ENCODE data around the gene RCOR2. TPM values are rescaled to one million over a fixed set of nuclear protein-coding genes. Genes with fewer than 3 reads are reported as not detected.
A peak's percentile ranks its signal among the peaks of the same experiment; 100 is the strongest.

The RCOR2 gene
- total and polyA plus RNA-seq, 2 of the 13 experiments (the other 11 are each of a cell fraction or from before 2014, with no cell fraction given) = 8.3 to 8.5 TPM

DNA sequence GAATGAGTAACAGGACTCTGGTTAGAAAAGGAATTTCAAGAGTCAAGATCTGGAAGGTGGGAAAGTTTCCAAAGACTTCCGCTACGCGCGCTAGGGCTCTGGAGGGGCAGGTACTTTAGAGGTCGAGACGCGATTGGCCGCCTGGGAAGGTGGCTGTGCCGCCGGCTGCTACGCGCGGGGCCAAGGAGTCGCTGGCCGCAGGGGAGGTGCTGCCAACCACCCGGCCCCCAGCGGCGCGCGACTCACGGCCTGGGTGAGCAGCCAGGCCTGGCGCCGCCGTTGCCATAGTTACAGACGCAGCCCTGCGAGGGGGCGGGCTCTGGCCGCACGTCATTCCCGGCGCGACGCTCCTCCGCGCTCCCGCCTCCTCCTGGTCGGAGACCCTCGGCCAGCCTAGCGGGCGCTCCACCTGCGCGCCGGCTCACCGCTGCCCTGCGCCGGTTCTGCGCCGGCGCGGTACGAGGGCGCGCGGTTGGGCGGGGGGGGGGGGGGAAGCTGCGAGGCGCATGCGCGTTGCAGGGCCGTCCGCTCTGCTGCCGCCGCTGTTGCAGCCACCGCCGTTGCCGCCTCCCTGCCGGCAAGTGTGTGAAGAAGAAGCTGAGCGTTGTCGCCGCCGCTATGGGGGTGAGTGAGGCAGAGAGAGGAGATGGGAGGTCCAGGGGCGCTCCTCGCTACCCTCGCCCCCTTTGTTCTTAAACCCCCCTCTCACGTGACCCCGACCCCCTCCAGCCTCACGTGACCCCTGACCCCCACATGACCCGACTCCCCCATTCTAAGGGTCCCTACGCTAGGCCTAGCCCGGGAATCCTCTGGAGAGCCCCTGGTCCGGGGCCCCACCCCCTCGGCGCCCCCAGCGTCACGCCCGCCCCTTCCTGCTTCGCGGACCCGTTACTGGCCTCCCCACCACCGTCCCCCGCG, 21.8 kb upstream of the RCOR2 start, which contains the start of gene NAA40 (continued):
- peak; percentile 21; the same call in 1 of the 2 replicates for TF ChIP-seq ZMAT3 (CRISPR knock-in tag; conservative IDR thresholded peaks at IDR 0.05)
- TF ChIP-seq, protein P1, sequence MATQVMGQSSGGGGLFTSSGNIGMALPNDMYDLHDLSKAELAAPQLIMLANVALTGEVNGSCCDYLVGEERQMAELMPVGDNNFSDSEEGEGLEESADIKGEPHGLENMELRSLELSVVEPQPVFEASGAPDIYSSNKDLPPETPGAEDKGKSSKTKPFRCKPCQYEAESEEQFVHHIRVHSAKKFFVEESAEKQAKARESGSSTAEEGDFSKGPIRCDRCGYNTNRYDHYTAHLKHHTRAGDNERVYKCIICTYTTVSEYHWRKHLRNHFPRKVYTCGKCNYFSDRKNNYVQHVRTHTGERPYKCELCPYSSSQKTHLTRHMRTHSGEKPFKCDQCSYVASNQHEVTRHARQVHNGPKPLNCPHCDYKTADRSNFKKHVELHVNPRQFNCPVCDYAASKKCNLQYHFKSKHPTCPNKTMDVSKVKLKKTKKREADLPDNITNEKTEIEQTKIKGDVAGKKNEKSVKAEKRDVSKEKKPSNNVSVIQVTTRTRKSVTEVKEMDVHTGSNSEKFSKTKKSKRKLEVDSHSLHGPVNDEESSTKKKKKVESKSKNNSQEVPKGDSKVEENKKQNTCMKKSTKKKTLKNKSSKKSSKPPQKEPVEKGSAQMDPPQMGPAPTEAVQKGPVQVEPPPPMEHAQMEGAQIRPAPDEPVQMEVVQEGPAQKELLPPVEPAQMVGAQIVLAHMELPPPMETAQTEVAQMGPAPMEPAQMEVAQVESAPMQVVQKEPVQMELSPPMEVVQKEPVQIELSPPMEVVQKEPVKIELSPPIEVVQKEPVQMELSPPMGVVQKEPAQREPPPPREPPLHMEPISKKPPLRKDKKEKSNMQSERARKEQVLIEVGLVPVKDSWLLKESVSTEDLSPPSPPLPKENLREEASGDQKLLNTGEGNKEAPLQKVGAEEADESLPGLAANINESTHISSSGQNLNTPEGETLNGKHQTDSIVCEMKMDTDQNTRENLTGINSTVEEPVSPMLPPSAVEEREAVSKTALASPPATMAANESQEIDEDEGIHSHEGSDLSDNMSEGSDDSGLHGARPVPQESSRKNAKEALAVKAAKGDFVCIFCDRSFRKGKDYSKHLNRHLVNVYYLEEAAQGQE (IDR thresholded peaks at IDR 0.05; ENCODE audit: borderline replicate concordance in 1 of 2, low read depth in 1 of 2, low read length in 2 of 2) = 0 out of 4 replicates have a peak, but pooled peaks of 1 of the 2 experiments have one; percentile 17
- peak; percentile 74 for TF ChIP-seq PHF21A (CRISPR knock-in tag; IDR thresholded peaks at IDR 0.05)
- TF ChIP-seq FOXP1 (IDR thresholded peaks at IDR 0.05) = no peak
- TF ChIP-seq FOXP1 (CRISPR knock-in tag; IDR thresholded peaks at IDR 0.05) = no peak
- no peak for TF ChIP-seq ZNF329 (CRISPR knock-in tag; IDR thresholded peaks at IDR 0.05; ENCODE audit: low read depth)
- no peak for TF ChIP-seq NONO (IDR thresholded peaks at IDR 0.05)
- peak; percentile 65 for TF ChIP-seq NONO (CRISPR knock-in tag; conservative IDR thresholded peaks at IDR 0.05)
- TF ChIP-seq THAP11 (CRISPR knock-in tag; IDR thresholded peaks at IDR 0.05) = peak; percentile 89
- 0 out of 2 replicates have a peak, but pooled peaks have one; percentile 30 for TF ChIP-seq BCL6 (CRISPR knock-in tag; IDR thresholded peaks at IDR 0.05)
- TF ChIP-seq MATR3 (CRISPR knock-in tag; IDR thresholded peaks at IDR 0.05) = no peak
- no peak; the same call in 1 of the 2 replicates for TF ChIP-seq SMAD1 (CRISPR knock-in tag; IDR thresholded peaks at IDR 0.05; ENCODE audit: borderline replicate concordance, low read depth)
- TF ChIP-seq ASH2L (IDR thresholded peaks at IDR 0.05; ENCODE audit: insufficient read length, low read depth, low read length) = peak; percentile 27
- TF ChIP-seq, protein P2, sequence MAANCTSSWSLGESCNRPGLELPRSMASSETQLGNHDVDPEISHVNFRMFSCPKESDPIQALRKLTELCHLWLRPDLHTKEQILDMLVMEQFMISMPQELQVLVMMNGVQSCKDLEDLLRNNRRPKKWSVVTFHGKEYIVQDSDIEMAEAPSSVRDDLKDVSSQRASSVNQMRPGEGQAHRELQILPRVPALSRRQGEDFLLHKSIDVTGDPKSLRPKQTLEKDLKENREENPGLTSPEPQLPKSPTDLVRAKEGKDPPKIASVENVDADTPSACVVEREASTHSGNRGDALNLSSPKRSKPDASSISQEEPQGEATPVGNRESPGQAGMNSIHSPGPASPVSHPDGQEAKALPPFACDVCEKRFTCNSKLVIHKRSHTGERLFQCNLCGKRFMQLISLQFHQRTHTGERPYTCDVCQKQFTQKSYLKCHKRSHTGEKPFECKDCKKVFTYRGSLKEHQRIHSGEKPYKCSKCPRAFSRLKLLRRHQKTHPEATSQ (CRISPR knock-in tag; IDR thresholded peaks at IDR 0.05; ENCODE audit: borderline replicate concordance) = no peak
- peak; percentile 18; the same call in 1 of the 2 replicates for TF ChIP-seq FOXO1 (CRISPR knock-in tag; IDR thresholded peaks at IDR 0.05)
- TF ChIP-seq, protein P3, sequence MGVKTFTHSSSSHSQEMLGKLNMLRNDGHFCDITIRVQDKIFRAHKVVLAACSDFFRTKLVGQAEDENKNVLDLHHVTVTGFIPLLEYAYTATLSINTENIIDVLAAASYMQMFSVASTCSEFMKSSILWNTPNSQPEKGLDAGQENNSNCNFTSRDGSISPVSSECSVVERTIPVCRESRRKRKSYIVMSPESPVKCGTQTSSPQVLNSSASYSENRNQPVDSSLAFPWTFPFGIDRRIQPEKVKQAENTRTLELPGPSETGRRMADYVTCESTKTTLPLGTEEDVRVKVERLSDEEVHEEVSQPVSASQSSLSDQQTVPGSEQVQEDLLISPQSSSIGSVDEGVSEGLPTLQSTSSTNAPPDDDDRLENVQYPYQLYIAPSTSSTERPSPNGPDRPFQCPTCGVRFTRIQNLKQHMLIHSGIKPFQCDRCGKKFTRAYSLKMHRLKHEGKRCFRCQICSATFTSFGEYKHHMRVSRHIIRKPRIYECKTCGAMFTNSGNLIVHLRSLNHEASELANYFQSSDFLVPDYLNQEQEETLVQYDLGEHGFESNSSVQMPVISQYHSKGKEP (CRISPR knock-in tag; IDR thresholded peaks at IDR 0.05) = 0 out of 2 replicates have a peak, but pooled peaks have one; percentile 22
- peak; percentile 87; the same call in 1 of the 2 replicates for TF ChIP-seq PCBP1 (IDR thresholded peaks at IDR 0.05; ENCODE audit: borderline replicate concordance, low read depth, low read length)
- peak; percentile 85 for TF ChIP-seq HDAC1 (CRISPR knock-in tag; IDR thresholded peaks at IDR 0.05)
- peak; percentile 22; the same call in 1 of the 2 replicates for TF ChIP-seq MIER3 (CRISPR knock-in tag; IDR thresholded peaks at IDR 0.05; ENCODE audit: borderline replicate concordance)
- TF ChIP-seq NR1H2 (CRISPR knock-in tag; IDR thresholded peaks at IDR 0.05; ENCODE audit: borderline replicate concordance, low read depth) = no peak
- TF ChIP-seq, protein P4, sequence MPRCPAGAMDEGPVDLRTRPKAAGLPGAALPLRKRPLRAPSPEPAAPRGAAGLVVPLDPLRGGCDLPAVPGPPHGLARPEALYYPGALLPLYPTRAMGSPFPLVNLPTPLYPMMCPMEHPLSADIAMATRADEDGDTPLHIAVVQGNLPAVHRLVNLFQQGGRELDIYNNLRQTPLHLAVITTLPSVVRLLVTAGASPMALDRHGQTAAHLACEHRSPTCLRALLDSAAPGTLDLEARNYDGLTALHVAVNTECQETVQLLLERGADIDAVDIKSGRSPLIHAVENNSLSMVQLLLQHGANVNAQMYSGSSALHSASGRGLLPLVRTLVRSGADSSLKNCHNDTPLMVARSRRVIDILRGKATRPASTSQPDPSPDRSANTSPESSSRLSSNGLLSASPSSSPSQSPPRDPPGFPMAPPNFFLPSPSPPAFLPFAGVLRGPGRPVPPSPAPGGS (CRISPR knock-in tag; IDR thresholded peaks at IDR 0.05) = no peak

Measured in HepG2 (cell line).